Measurements from ENCODE around the gene UNC5C. TPM values are rescaled to one million over a fixed set of nuclear protein-coding genes. Genes with fewer than 3 reads are reported as not detected.

Gene UNC5C
- total and polyA plus RNA-seq, 10 of the 15 experiments (the other 5 are each of a cell fraction or from before 2014, with no cell fraction given) = 0.02 to 2.0 (median 0.15) TPM; not detected in 1

GRCh38 chr4:95379633-95380032 is 169.1 kb downstream of the UNC5C start (continued):
- TF ChIP-seq MLLT1 (IDR thresholded peaks at IDR 0.05) (no peak), BCLAF1 (IDR thresholded peaks at IDR 0.05) (no peak)

- intact Hi-C loops (cut with micrococcal nuclease; ENCODE audit: unreplicated experiment) = no loop called here
- Histone ChIP-seq H3K4me1 (ENCODE audit: control insufficient read depth, insufficient read depth, low read length) (no peaks in the 10 kb centered on the region), H3K27me3 (replicated peaks in 1 of 2; ENCODE audit: control insufficient read depth in 2 of 2, insufficient read depth in 2 of 2, low read length in 1 of 2) (no peaks in the 10 kb centered on the region), H3K4me2 (ENCODE audit: control insufficient read depth, insufficient read depth) (no peak overlapping the region), H3K9ac (ENCODE audit: control insufficient read depth, insufficient read depth, low read length) (no peak overlapping the region), H2AFZ (ENCODE audit: control insufficient read depth, low read depth, low read length) (no peak overlapping the region), H3K4me3 (no peak overlapping the region), H3K79me2 (ENCODE audit: control insufficient read depth, insufficient read depth, low read length) (no peaks in the 10 kb centered on the region), H3K27ac (ENCODE audit: control insufficient read depth, insufficient read depth) (no peak overlapping the region), H3K36me3 (ENCODE audit: control insufficient read depth in 2 of 2, insufficient read depth in 2 of 2, low read length in 1 of 2) (no peaks in the 10 kb centered on the region), H3K9me3 (replicated peaks; ENCODE audit: control insufficient read depth, insufficient read depth, low read length) (no peaks in the 10 kb centered on the region), H4K20me1 (ENCODE audit: control insufficient read depth, insufficient read depth) (no peaks in the 10 kb centered on the region)
- 23% methylated on average over 4 of the region's 4 CpGs for WGBS (ENCODE audit: insufficient coverage, insufficient replicate concordance, low lambda C conversion rate, missing lambda C conversion rate)
- in situ Hi-C loops (cut with MboI) = no loop called here
- POLR2A ChIA-PET = no interaction called here
- CTCF ChIA-PET = interaction anchor here (2.0 kb wide), 1 partner anchor 14 kb away, joined by 8 read pairs; no protein-coding TSS in a partner anchor
- TF ChIP-seq JUND (IDR thresholded peaks at IDR 0.05; ENCODE audit: low read depth, low read length) = no peak
- no peak for TF ChIP-seq ZNF384 (IDR thresholded peaks at IDR 0.05; ENCODE audit: borderline replicate concordance, low read depth, low read length)
- no peak for TF ChIP-seq PML (IDR thresholded peaks at IDR 0.05; ENCODE audit: low read length)
- no peak for TF ChIP-seq MXI1 (IDR thresholded peaks at IDR 0.05; ENCODE audit: low read depth, low read length)
- no peak for TF ChIP-seq CBX5 (IDR thresholded peaks at IDR 0.05; ENCODE audit: low read depth)
- no peak for TF ChIP-seq EGR1 (IDR thresholded peaks at IDR 0.05; ENCODE audit: borderline replicate concordance in 1 of 2, low read depth in 2 of 2, low read length in 2 of 2)
- no peak for TF ChIP-seq TCF3 (IDR thresholded peaks at IDR 0.05; ENCODE audit: borderline replicate concordance, insufficient read depth, low read depth, low read length)
- TF ChIP-seq ZNF687 (IDR thresholded peaks at IDR 0.05) = no peak
- no peak for TF ChIP-seq SMAD5 (IDR thresholded peaks at IDR 0.05; ENCODE audit: low read depth)
- no peak for TF ChIP-seq EZH2 (IDR thresholded peaks at IDR 0.05; ENCODE audit: borderline replicate concordance, control insufficient read depth, low read depth, low read length)
- BruUV-seq (replicated peaks) = no TSS peak
- ATAC-seq = no peak
- RAD21 ChIA-PET (ENCODE audit: unreplicated experiment) = no interaction called here
- no peak for FAIRE-seq
- SMC1A ChIA-PET (ENCODE audit: uncharacterized antibody, unreplicated experiment) = interaction anchor here (1.3 kb wide), 1 partner anchor 14 kb away, joined by 4 read pairs; no protein-coding TSS in a partner anchor
- DNase-seq (ENCODE audit: low read depth, low spot score) = no peak
These were observed 171.3 kb downstream of the UNC5C start for GRCh38 chr4:95377366-95377900.

All from GM12878 (cell line).